Measurements from ENCODE around the gene WRNIP1.

DNA sequence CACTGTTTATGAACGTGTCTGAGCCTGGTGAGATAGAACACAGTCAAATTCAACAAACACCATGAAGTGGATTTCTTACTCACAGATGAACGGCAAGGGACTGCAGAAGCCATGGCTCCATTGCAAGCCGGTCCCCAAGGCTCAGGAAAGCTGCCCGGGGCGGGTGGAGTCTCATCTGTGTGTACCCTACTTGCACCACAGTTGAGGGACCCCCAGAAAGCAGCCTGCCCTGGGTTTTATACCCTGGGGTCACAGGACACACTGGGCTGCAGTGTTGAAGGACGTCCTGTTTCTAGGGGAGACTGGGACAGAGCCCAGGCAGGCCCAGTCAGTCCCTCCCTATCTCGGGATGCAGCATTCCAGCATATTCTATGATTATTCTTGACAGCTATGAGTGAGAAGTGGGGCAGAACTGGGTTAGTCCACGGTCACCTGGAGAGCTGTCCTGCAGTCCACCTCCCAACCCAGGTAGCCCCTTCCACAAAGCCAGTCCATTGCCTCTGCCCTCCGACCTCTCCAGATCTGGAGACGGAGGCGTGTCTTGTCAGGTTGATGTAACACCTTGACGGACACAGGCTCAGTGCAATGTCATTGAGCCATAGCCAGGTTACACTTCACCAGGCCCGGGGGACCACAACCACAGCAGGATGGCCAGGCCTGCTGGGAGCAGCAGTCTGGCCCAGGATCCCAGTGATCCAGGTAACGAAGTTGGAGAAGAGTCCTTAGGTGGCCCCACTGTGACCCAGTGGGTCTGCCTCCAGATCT is 35.5 kb downstream of the WRNIP1 start:
- TF ChIP-seq, protein P1, sequence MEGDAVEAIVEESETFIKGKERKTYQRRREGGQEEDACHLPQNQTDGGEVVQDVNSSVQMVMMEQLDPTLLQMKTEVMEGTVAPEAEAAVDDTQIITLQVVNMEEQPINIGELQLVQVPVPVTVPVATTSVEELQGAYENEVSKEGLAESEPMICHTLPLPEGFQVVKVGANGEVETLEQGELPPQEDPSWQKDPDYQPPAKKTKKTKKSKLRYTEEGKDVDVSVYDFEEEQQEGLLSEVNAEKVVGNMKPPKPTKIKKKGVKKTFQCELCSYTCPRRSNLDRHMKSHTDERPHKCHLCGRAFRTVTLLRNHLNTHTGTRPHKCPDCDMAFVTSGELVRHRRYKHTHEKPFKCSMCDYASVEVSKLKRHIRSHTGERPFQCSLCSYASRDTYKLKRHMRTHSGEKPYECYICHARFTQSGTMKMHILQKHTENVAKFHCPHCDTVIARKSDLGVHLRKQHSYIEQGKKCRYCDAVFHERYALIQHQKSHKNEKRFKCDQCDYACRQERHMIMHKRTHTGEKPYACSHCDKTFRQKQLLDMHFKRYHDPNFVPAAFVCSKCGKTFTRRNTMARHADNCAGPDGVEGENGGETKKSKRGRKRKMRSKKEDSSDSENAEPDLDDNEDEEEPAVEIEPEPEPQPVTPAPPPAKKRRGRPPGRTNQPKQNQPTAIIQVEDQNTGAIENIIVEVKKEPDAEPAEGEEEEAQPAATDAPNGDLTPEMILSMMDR (IDR thresholded peaks at IDR 0.05), result no peak
- no peak for TF ChIP-seq POLR2A (IDR thresholded peaks at IDR 0.05)
